ENCODE measurements around the gene CACNA1A. TPM values are rescaled to one million over a fixed set of nuclear protein-coding genes. Genes with fewer than 3 reads are reported as not detected.
"Not testable (repeated sequence)": the region's sequence is repeated elsewhere in the genome, so short reads cannot be mapped to it uniquely, and the experiment has no call there.

The CACNA1A gene
- total RNA-seq, 1 donor from 2014 or later = under 0.01 TPM

DNA sequence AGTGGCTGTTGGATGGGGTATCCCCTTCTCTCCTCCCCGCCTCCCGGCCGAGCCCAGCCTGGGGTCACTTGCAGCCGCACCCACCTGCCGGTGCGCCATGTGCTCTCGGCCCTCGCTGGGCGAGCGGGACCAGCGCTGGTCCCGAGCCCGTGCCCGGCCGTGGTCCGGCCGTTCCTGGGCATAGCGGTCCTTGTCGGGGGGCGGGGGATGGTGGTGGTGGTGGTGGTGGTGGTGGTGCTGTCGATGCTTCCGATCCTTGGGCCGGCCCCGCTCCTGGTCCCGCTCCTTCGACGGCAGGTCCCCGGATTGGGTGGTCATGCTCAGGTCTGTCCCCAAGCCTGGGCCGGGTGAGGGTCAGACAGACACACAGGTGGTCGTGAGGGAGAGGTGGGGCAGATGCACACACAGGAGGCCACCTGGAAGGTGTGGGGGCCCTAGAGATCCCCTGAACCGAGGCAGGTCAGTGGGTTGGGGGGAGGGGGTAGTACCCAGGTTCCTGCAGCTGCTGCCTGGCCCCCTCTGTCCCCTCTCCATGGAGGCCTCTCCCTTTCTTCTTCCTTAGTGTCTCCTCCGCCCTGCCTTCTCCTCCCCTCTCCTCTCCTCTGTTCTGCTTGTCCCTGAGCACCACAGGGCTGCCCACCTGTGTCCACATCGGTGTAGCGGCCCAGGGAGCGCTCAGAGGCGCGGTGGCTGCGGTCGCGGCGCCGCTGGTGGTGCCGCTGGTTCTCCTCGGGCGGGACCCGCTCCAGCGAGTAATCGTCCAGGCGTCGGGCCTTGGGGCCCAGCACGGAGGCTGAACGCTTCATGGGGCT lies 297.4 kb downstream of the CACNA1A start:
- H3K27me3 ChIP-seq (ENCODE audit: control insufficient read depth, insufficient read depth, low read length) = no peaks in the 10 kb centered on the region
- TF ChIP-seq, protein P1, sequence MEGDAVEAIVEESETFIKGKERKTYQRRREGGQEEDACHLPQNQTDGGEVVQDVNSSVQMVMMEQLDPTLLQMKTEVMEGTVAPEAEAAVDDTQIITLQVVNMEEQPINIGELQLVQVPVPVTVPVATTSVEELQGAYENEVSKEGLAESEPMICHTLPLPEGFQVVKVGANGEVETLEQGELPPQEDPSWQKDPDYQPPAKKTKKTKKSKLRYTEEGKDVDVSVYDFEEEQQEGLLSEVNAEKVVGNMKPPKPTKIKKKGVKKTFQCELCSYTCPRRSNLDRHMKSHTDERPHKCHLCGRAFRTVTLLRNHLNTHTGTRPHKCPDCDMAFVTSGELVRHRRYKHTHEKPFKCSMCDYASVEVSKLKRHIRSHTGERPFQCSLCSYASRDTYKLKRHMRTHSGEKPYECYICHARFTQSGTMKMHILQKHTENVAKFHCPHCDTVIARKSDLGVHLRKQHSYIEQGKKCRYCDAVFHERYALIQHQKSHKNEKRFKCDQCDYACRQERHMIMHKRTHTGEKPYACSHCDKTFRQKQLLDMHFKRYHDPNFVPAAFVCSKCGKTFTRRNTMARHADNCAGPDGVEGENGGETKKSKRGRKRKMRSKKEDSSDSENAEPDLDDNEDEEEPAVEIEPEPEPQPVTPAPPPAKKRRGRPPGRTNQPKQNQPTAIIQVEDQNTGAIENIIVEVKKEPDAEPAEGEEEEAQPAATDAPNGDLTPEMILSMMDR (IDR thresholded peaks at IDR 0.05; ENCODE audit: insufficient read depth, low read length, severe bottlenecking) = no peak
- FAIRE-seq (no peak), DNase-seq (ENCODE audit: low read depth) (no peak)
- peak overlapping the region; percentile 4 for H3K4me3 ChIP-seq (ENCODE audit: low read depth, low read length)
- H3K36me3 ChIP-seq (ENCODE audit: control insufficient read depth, insufficient read depth, low read length) = no peaks in the 10 kb centered on the region

DNA sequence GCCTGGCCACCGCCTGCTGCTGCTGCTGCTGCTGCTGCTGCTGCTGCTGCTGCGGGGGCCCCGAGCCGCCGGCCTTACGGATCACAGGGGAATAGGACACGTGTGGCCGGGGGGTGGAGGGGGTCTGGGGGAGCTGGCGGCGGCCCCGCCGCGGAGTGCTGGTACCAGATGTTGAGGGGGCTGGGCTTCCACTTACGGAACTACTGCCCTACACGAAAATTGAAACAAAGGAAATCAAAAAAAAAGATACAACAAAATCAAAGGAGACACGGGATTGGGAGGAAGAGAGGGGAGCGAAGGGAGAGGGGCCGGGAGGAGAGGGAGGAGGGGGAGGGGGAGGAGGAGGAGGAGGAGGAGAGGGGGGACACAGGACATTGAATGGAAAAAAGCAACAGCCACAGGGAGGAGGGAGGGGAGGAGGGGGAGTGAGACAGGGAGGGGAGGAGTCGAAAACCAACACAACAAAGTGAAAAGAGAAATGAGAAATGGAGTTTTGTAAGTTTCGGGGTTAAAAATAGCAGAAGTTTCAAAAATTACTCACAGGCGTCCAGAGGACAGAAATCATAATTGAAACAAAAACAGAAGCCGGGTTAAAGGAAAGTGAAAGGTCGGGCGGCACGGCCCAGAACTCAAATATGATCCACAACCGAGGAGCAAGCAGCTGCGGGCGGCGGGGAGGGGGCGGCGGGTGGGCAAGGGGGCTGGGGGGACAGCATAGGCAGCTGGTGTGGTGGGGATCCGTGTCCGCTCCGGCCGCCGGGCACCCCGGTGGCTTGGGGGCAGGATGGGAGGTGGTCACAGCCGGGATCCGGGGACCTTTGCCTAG lies 298.2 kb downstream of the CACNA1A start:
- DNase-seq (ENCODE audit: low read depth) = no peak
- Histone ChIP-seq H3K4me3 (ENCODE audit: low read depth, low read length) (peak overlapping the region; percentile 5), H3K27me3 (ENCODE audit: control insufficient read depth, insufficient read depth, low read length) (no peaks in the 10 kb centered on the region), H3K36me3 (ENCODE audit: control insufficient read depth, insufficient read depth, low read length) (no peaks in the 10 kb centered on the region)
- FAIRE-seq = no peak
- TF ChIP-seq, protein P1 (IDR thresholded peaks at IDR 0.05; ENCODE audit: insufficient read depth, low read length, severe bottlenecking) = no peak

DNA sequence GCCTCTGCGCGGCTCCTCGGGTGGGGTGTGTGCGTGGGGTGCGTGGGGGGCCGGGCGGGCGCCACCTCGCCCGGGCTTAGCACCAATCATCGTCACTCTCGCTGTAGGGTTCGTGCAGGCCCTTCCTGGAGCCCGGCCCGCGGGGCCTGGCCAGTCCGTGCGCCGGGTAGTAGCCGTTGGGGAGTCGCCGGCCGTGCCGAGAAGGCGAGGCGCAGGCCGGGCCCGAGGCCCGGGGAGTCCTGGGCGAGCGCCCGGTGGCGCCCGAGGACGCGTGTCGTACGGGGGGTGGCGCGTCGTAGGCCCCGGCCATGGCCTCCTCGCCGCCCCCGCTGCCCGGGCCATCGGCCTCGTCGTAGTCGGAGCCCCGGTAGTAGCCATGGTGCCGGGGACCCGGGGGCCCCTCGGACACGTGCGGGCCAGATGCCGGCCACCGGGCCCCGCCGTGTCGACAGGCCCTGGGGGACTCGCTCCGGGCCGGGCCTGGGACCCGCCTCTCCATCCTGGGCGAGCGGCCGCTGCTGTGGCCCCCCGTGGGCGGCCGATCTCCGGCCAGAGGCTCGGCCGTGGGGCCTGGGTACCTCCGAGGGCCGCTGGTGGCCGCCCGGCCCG lies 298.9 kb downstream of the CACNA1A start:
- DNase-seq (ENCODE audit: low read depth) = no peak
- no peak for FAIRE-seq
- TF ChIP-seq, protein P1 (IDR thresholded peaks at IDR 0.05; ENCODE audit: insufficient read depth, low read length, severe bottlenecking) = no peak
- no peaks in the 10 kb centered on the region for H3K36me3 ChIP-seq (ENCODE audit: control insufficient read depth, insufficient read depth, low read length)
- H3K27me3 ChIP-seq (ENCODE audit: control insufficient read depth, insufficient read depth, low read length) = no peaks in the 10 kb centered on the region
- H3K4me3 ChIP-seq (ENCODE audit: low read depth, low read length) = peak overlapping the region; percentile 6

GRCh38 chr19:13206587-13206986 lies 299.7 kb downstream of the CACNA1A start:
- DNase-seq (ENCODE audit: low read depth) = no peak
- no peak overlapping the region for H3K4me3 ChIP-seq (ENCODE audit: low read depth, low read length)
- FAIRE-seq = no peak
- no peaks in the 10 kb centered on the region for H3K27me3 ChIP-seq (ENCODE audit: control insufficient read depth, insufficient read depth, low read length)
- TF ChIP-seq, protein P1 (IDR thresholded peaks at IDR 0.05; ENCODE audit: insufficient read depth, low read length, severe bottlenecking) = no peak
- H3K36me3 ChIP-seq (ENCODE audit: control insufficient read depth, insufficient read depth, low read length) = no peaks in the 10 kb centered on the region

GRCh38 chr19:13202112-13202511 lies 304.2 kb downstream of the CACNA1A start:
- not testable (repeated sequence) for DNase-seq (ENCODE audit: low read depth); H3K27me3 ChIP-seq (ENCODE audit: control insufficient read depth, insufficient read depth, low read length); H3K36me3 ChIP-seq (ENCODE audit: control insufficient read depth, insufficient read depth, low read length); FAIRE-seq; H3K4me3 ChIP-seq (ENCODE audit: low read depth, low read length)

GRCh38 chr19:13198634-13199033 lies 307.6 kb downstream of the CACNA1A start:
- no peak overlapping the region for H3K4me3 ChIP-seq (ENCODE audit: low read depth, low read length)
- H3K36me3 ChIP-seq (ENCODE audit: control insufficient read depth, insufficient read depth, low read length) = no peaks in the 10 kb centered on the region
- TF ChIP-seq, protein P1 (IDR thresholded peaks at IDR 0.05; ENCODE audit: insufficient read depth, low read length, severe bottlenecking) = no peak
- no peak for FAIRE-seq
- DNase-seq (ENCODE audit: low read depth) = no peak
- H3K27me3 ChIP-seq (ENCODE audit: control insufficient read depth, insufficient read depth, low read length) = no peaks in the 10 kb centered on the region

All from bronchial epithelial cell (primary cell).